ENCODE measurements around the gene CEACAM18. TPM values are rescaled to one million over a fixed set of nuclear protein-coding genes. Genes with fewer than 3 reads are reported as not detected.
"Not testable (repeated sequence)": the region's sequence is repeated elsewhere in the genome, so short reads cannot be mapped to it uniquely, and the experiment has no call there.

The CEACAM18 gene
- total RNA-seq: not detected

GRCh38 chr19:51478381-51479234 is at the start of gene CEACAM18:
TSS of gene CEACAM18 (plus strand) at chr19:51478539.
- no peak within 1 kb of the TSS for H3K4me3 Mint-ChIP-seq
- intact Hi-C loops (cut with micrococcal nuclease): no loop called here
- CTCF ChIA-PET: interaction anchor here (1.0 to 1.8 kb wide), 2 partner anchors 35 to 45 kb away, joined by 3 to 5 read pairs; no protein-coding TSS in a partner anchor
- H3K9me3 Mint-ChIP-seq: no peaks in the 10 kb centered on the region
- H3K4me1 Mint-ChIP-seq (ENCODE audit: low read depth): peaks cover 18% of the 10 kb centered on the region
- no peak for DNase-seq
- H3K27me3 Mint-ChIP-seq (ENCODE audit: low read depth): peaks cover 5% of the 10 kb centered on the region
- H3K36me3 Mint-ChIP-seq (ENCODE audit: low read depth): no peaks in the 10 kb centered on the region
- no peak within 1 kb of the TSS for H3K27ac Mint-ChIP-seq

GRCh38 chr19:51430221-51430620 is 48.1 kb upstream of the CEACAM18 start:
- DNase-seq: no peak
- no peaks in the 10 kb centered on the region for H3K27me3 Mint-ChIP-seq (ENCODE audit: low read depth)
- H3K36me3 Mint-ChIP-seq (ENCODE audit: low read depth): no peaks in the 10 kb centered on the region
- H3K4me1 Mint-ChIP-seq (ENCODE audit: low read depth): no peaks in the 10 kb centered on the region
- intact Hi-C loops (cut with micrococcal nuclease): no loop called here
- H3K9me3 Mint-ChIP-seq: no peaks in the 10 kb centered on the region
- H3K4me3 Mint-ChIP-seq: no peak overlapping the region
- no peak overlapping the region for H3K27ac Mint-ChIP-seq
- CTCF ChIA-PET: no interaction called here

GRCh38 chr19:51431124-51431523 is 47.2 kb upstream of the CEACAM18 start:
- H3K27ac Mint-ChIP-seq: no peak overlapping the region
- H3K9me3 Mint-ChIP-seq: no peaks in the 10 kb centered on the region
- intact Hi-C loops (cut with micrococcal nuclease): no loop called here
- no peaks in the 10 kb centered on the region for H3K27me3 Mint-ChIP-seq (ENCODE audit: low read depth)
- CTCF ChIA-PET: no interaction called here
- H3K36me3 Mint-ChIP-seq (ENCODE audit: low read depth): no peaks in the 10 kb centered on the region
- no peak overlapping the region for H3K4me3 Mint-ChIP-seq
- DNase-seq: no peak
- no peaks in the 10 kb centered on the region for H3K4me1 Mint-ChIP-seq (ENCODE audit: low read depth)

- Mint-ChIP-seq H3K27me3 (ENCODE audit: low read depth) (peaks cover 4% of the 10 kb centered on the region), H3K27ac (no peak overlapping the region), H3K9me3 (no peaks in the 10 kb centered on the region), H3K4me1 (ENCODE audit: low read depth) (peaks cover under 1% of the 10 kb centered on the region), H3K4me3 (no peak overlapping the region), H3K36me3 (ENCODE audit: low read depth) (no peaks in the 10 kb centered on the region)
- no peak for DNase-seq
- intact Hi-C loops (cut with micrococcal nuclease): no loop called here
- CTCF ChIA-PET: interaction anchor here (0.6 to 0.9 kb wide), 2 partner anchors 12 to 843 kb away, joined by 3 to 6 read pairs; no protein-coding TSS in a partner anchor
These were observed 45.3 kb upstream of the CEACAM18 start for GRCh38 chr19:51433043-51433442.

GRCh38 chr19:51434456-51434855 is 43.9 kb upstream of the CEACAM18 start:
- no peaks in the 10 kb centered on the region for H3K9me3 Mint-ChIP-seq
- H3K27me3 Mint-ChIP-seq (ENCODE audit: low read depth): peaks cover 4% of the 10 kb centered on the region
- H3K27ac Mint-ChIP-seq: no peak overlapping the region
- no peak overlapping the region for H3K4me3 Mint-ChIP-seq
- no peak for DNase-seq
- intact Hi-C loops (cut with micrococcal nuclease): no loop called here
- CTCF ChIA-PET: interaction anchor here (0.6 kb wide), 1 partner anchor 41 kb away, joined by 3 read pairs; no protein-coding TSS in a partner anchor
- peaks cover 9% of the 10 kb centered on the region for H3K4me1 Mint-ChIP-seq (ENCODE audit: low read depth)
- H3K36me3 Mint-ChIP-seq (ENCODE audit: low read depth): no peaks in the 10 kb centered on the region

GRCh38 chr19:51439021-51439465 is 39.3 kb upstream of the CEACAM18 start:
- H3K4me3 Mint-ChIP-seq: no peak overlapping the region
- no peaks in the 10 kb centered on the region for H3K36me3 Mint-ChIP-seq (ENCODE audit: low read depth)

GRCh38 chr19:51440052-51440451 is 38.3 kb upstream of the CEACAM18 start:
- intact Hi-C loops (cut with micrococcal nuclease): loop anchor here (5.0 to 10.0 kb wide), 2 partner anchors 285 to 328 kb away; no protein-coding TSS in a partner anchor
- H3K27me3 Mint-ChIP-seq (ENCODE audit: low read depth): peaks cover 8% of the 10 kb centered on the region
- peaks cover 42% of the 10 kb centered on the region for H3K4me1 Mint-ChIP-seq (ENCODE audit: low read depth)
- no peaks in the 10 kb centered on the region for H3K9me3 Mint-ChIP-seq
- no peaks in the 10 kb centered on the region for H3K36me3 Mint-ChIP-seq (ENCODE audit: low read depth)
- CTCF ChIA-PET: interaction anchor here (0.6 to 2.0 kb wide), 13 partner anchors 16 to 217 kb away, joined by 3 to 7 read pairs (median 4); no protein-coding TSS in a partner anchor
- DNase-seq: no peak
- no peak overlapping the region for H3K27ac Mint-ChIP-seq
- H3K4me3 Mint-ChIP-seq: no peak overlapping the region

More at GRCh38 chr19:51439021-51439465, 39.3 kb upstream of the CEACAM18 start:
- CTCF ChIA-PET: interaction anchor here (0.6 to 1.9 kb wide), 9 partner anchors 15 to 679 kb away, joined by 3 to 7 read pairs (median 4); partner anchors contain the start of gene LIM2
- H3K4me1 Mint-ChIP-seq (ENCODE audit: low read depth): peaks cover 42% of the 10 kb centered on the region
- intact Hi-C loops (cut with micrococcal nuclease): loop anchor here (1.0 kb wide), 1 partner anchor 100 kb away; no protein-coding TSS in a partner anchor
- H3K27me3 Mint-ChIP-seq (ENCODE audit: low read depth): peaks cover 4% of the 10 kb centered on the region
- DNase-seq: peak; percentile 66
- H3K27ac Mint-ChIP-seq: no peak overlapping the region
- H3K9me3 Mint-ChIP-seq: no peaks in the 10 kb centered on the region

- Mint-ChIP-seq H3K4me1 (ENCODE audit: low read depth) (peaks cover 42% of the 10 kb centered on the region), H3K4me3 (peak overlapping the region; percentile 62), H3K27ac (peak overlapping the region; percentile 87), H3K36me3 (ENCODE audit: low read depth) (no peaks in the 10 kb centered on the region), H3K9me3 (no peaks in the 10 kb centered on the region), H3K27me3 (ENCODE audit: low read depth) (peaks cover 8% of the 10 kb centered on the region)
- DNase-seq: peak; percentile 43
- intact Hi-C loops (cut with micrococcal nuclease): loop anchor here (1.0 to 10.0 kb wide), 5 partner anchors 19 to 329 kb away; no protein-coding TSS in a partner anchor
- CTCF ChIA-PET: interaction anchor here (0.6 to 2.0 kb wide), 9 partner anchors 19 to 1430 kb away, joined by 3 to 7 read pairs (median 3); no protein-coding TSS in a partner anchor
These were observed 37.4 kb upstream of the CEACAM18 start for GRCh38 chr19:51440846-51441409.

GRCh38 chr19:51441410-51442390 is 36.6 kb upstream of the CEACAM18 start:
- intact Hi-C loops (cut with micrococcal nuclease): loop anchor here (1.0 to 10.0 kb wide), 5 partner anchors 19 to 329 kb away; no protein-coding TSS in a partner anchor
- CTCF ChIA-PET: interaction anchor here (0.7 to 2.0 kb wide), 7 partner anchors 20 to 1431 kb away, joined by 3 to 7 read pairs (median 3); no protein-coding TSS in a partner anchor
- H3K27ac Mint-ChIP-seq: peak overlapping the region; percentile 87
- H3K36me3 Mint-ChIP-seq (ENCODE audit: low read depth): no peaks in the 10 kb centered on the region
- no peaks in the 10 kb centered on the region for H3K9me3 Mint-ChIP-seq
- DNase-seq: peak; percentile 95
- H3K27me3 Mint-ChIP-seq (ENCODE audit: low read depth): peaks cover 4% of the 10 kb centered on the region
- peak overlapping the region; percentile 62 for H3K4me3 Mint-ChIP-seq
- peaks cover 43% of the 10 kb centered on the region for H3K4me1 Mint-ChIP-seq (ENCODE audit: low read depth)

GRCh38 chr19:51447510-51447909 is 30.8 kb upstream of the CEACAM18 start:
- CTCF ChIA-PET: interaction anchor here (0.7 to 1.6 kb wide), 2 partner anchors 25 to 26 kb away, joined by 3 read pairs; no protein-coding TSS in a partner anchor
- H3K27me3 Mint-ChIP-seq (ENCODE audit: low read depth); H3K36me3 Mint-ChIP-seq (ENCODE audit: low read depth); H3K4me3 Mint-ChIP-seq; H3K27ac Mint-ChIP-seq; DNase-seq: not testable (repeated sequence)
- Mint-ChIP-seq H3K9me3 (peaks cover 18% of the 10 kb centered on the region), H3K4me1 (ENCODE audit: low read depth) (peaks cover 35% of the 10 kb centered on the region)
- intact Hi-C loops (cut with micrococcal nuclease): loop anchor here (10.0 kb wide), 1 partner anchor 293 kb away; no protein-coding TSS in a partner anchor

GRCh38 chr19:51448011-51448410 is 30.3 kb upstream of the CEACAM18 start:
- no peaks in the 10 kb centered on the region for H3K36me3 Mint-ChIP-seq (ENCODE audit: low read depth)
- peaks cover 30% of the 10 kb centered on the region for H3K4me1 Mint-ChIP-seq (ENCODE audit: low read depth)
- DNase-seq: no peak
- CTCF ChIA-PET: interaction anchor here (0.7 to 1.6 kb wide), 2 partner anchors 25 to 26 kb away, joined by 3 read pairs; no protein-coding TSS in a partner anchor
- H3K9me3 Mint-ChIP-seq: peaks cover 18% of the 10 kb centered on the region
- H3K27ac Mint-ChIP-seq: no peak overlapping the region
- intact Hi-C loops (cut with micrococcal nuclease): loop anchor here (10.0 kb wide), 1 partner anchor 293 kb away; no protein-coding TSS in a partner anchor
- no peak overlapping the region for H3K4me3 Mint-ChIP-seq
- H3K27me3 Mint-ChIP-seq (ENCODE audit: low read depth): peaks cover 4% of the 10 kb centered on the region
